Keratinocyte (primary cell): ENCODE measurements around the gene SSTR4. TPM values are rescaled to one million over a fixed set of nuclear protein-coding genes. Genes with fewer than 3 reads are reported as not detected.

ENCODE experiments used
- DNase-seq: peaks from one replicate; pipeline ENCODE4 v3.0.0-alpha.2; 2011; ENCODE audit warnings: low read depth, missing footprints, low spot score
- FAIRE-seq: peaks from 2 replicates; lab custom pipeline; 2011; peaks lifted over from hg19 to GRCh38; lab: Jason Lieb, UNC
- H2AFZ ChIP-seq: 2 replicates; pipeline ENCODE4 v1.6.0; 2012; ENCODE audit warnings: low read length, control low read depth, inconsistent platforms; ENCODE audit not compliant: control insufficient read depth
- H3K27ac ChIP-seq: 2 replicates; pipeline ENCODE4 v1.5.1; 2011; ENCODE audit warnings: low read length; ENCODE audit not compliant: control insufficient read depth, insufficient read depth
- H3K27me3 ChIP-seq: 3 replicates; pipeline ENCODE4 v1.6.0; 2011; ENCODE audit warnings: low read length; ENCODE audit not compliant: control insufficient read depth, insufficient read depth; ENCODE audit errors: extremely low read depth
- H3K36me3 ChIP-seq, 2 experiments: 2 replicates in 1 of 2; 3 replicates in 1 of 2; pipeline ENCODE4 v1.5.1; 2011; ENCODE audit warnings: low read length in 2 of 2, mild to moderate bottlenecking in 1 of 2; ENCODE audit not compliant: control insufficient read depth in 2 of 2, insufficient read depth in 2 of 2; ENCODE audit errors: extremely low read depth in 1 of 2
- H3K4me1 ChIP-seq: 3 replicates; pipeline ENCODE4 v1.5.1; 2011; ENCODE audit warnings: low read length; ENCODE audit not compliant: control insufficient read depth, insufficient read depth; ENCODE audit errors: extremely low read depth
- H3K4me2 ChIP-seq: 3 replicates; pipeline ENCODE4 v1.6.0; 2011; ENCODE audit warnings: low read depth, low read length; ENCODE audit not compliant: control insufficient read depth, insufficient read depth; ENCODE audit errors: extremely low read depth
- H3K4me3 ChIP-seq, 3 experiments: fragments of 200-600 bp in 1 of 3; sonication (generic) in 1 of 3; 2 replicates in 2 of 3; 3 replicates in 1 of 3; pipeline ENCODE4 v1.5.1; 2011 to 2016; ENCODE audit warnings: low read length in 3 of 3, mild to moderate bottlenecking in 3 of 3, control low read depth in 2 of 3, inconsistent platforms in 1 of 3, low read depth in 1 of 3, mixed read lengths in 1 of 3, mixed run types in 1 of 3, moderate library complexity in 1 of 3; ENCODE audit not compliant: control insufficient read depth in 2 of 3, insufficient read depth in 2 of 3; ENCODE audit errors: extremely low read depth in 1 of 3
- H3K79me2 ChIP-seq: 2 replicates; pipeline ENCODE4 v1.6.0; 2012; ENCODE audit warnings: low read length; ENCODE audit not compliant: control insufficient read depth, insufficient read depth
- H3K9ac ChIP-seq: 3 replicates; pipeline ENCODE4 v1.6.0; 2011; ENCODE audit warnings: low read length; ENCODE audit not compliant: control insufficient read depth, insufficient read depth; ENCODE audit errors: extremely low read depth
- H3K9me1 ChIP-seq: 3 replicates; pipeline ENCODE4 v1.6.0; 2011; ENCODE audit warnings: low read length; ENCODE audit not compliant: control insufficient read depth, insufficient read depth; ENCODE audit errors: extremely low read depth
- H3K9me3 ChIP-seq: 2 replicates; pipeline ENCODE4 v1.5.1; 2012; ENCODE audit warnings: low read depth, low read length; ENCODE audit not compliant: control insufficient read depth
- H4K20me1 ChIP-seq: 3 replicates; pipeline ENCODE4 v1.6.0; 2011; ENCODE audit warnings: low read length; ENCODE audit not compliant: control insufficient read depth, insufficient read depth; ENCODE audit errors: extremely low read depth
- CTCF ChIP-seq, 3 experiments: IDR thresholded peaks in 1 of 3; conservative IDR thresholded peaks in 1 of 3; optimal IDR thresholded peaks in 1 of 3; 2 replicates in 2 of 3; 3 replicates in 1 of 3; pipeline versions ENCODE3 to v1.5.1; 2011; ENCODE audit warnings: low read length in 3 of 3, mild to moderate bottlenecking in 3 of 3, moderate library complexity in 2 of 3, control low read depth in 1 of 3, inconsistent platforms in 1 of 3; ENCODE audit not compliant: insufficient read depth in 2 of 3; ENCODE audit errors: extremely low read depth in 1 of 3
- EZH2 ChIP-seq: IDR thresholded peaks from one replicate; pipeline ENCODE4 v1.6.1; 2012; ENCODE audit warnings: inconsistent platforms, mild to moderate bottlenecking, low read length, moderate library complexity
- dilution Hi-C: fragments of 300-500 bp; cut with MboI; formaldehyde crosslinking; loops from one replicate; pipeline ENCODE4 v1.7.0; 2020; ENCODE audit warnings: low sequenced_read_pairs; ENCODE audit not compliant: extremely low pct_ligation_motif_present
- polyA plus RNA-seq, 5 experiments: library from polyadenylated mRNA; depleted of rRNA in 3 of 5; stranded (reverse) in 3 of 5; stranded (forward) in 1 of 5; unstranded in 1 of 5; fragments of >200 nt; gene quantifications; 1 replicate in 1 of 5; 2 replicates in 3 of 5; 3 replicates in 1 of 5; pipeline versions ENCODE4 v1.2.1 to v1.2.3, GENCODE V29; 2011 to 2012; ENCODE audit warnings: missing spikeins in 2 of 5, low read depth in 1 of 5, low replicate concordance in 1 of 5

SSTR4 gene
- polyA plus RNA-seq, 1 donor (not counting 4 experiments of a cell fraction or from before 2014, with no cell fraction given): not detected

DNA sequence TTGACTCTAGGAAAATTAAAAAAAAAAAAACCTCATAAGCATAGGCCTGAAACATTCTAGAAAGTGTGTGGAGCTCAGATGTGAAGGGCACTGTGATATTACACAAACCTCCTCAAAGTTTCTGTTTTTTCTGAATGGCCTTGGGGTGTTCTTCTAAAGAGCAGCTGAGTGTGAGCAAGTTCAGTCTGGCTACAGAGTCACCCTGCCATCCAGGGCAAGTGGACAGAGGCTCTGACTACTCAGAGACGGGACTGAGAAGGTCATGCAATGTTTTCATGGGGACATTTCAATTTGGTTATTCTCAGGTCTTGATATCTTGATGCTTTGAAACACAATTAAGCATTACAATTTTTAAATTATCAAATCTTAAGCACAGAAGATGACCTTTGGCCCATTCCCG is 36.6 kb upstream of the SSTR4 start:
- DNase-seq (no peak), FAIRE-seq (no peak)

GRCh38 chr20:22999756-23000155 is 35.4 kb upstream of the SSTR4 start:
- H3K79me2 ChIP-seq: no peaks in the 10 kb centered on the region
- no peaks in the 10 kb centered on the region for H3K27me3 ChIP-seq
- no peaks in the 10 kb centered on the region for H4K20me1 ChIP-seq
- no peaks in the 10 kb centered on the region for H3K9me3 ChIP-seq
- DNase-seq (no peak), FAIRE-seq (no peak)
- no peak overlapping the region for H3K27ac ChIP-seq
- H3K4me1 ChIP-seq: no peaks in the 10 kb centered on the region
- TF ChIP-seq EZH2 (no peak), CTCF (optimal IDR thresholded peaks at IDR 0.05 in 1 of 3, IDR thresholded peaks at IDR 0.05 in 1 of 3, conservative IDR thresholded peaks at IDR 0.05 in 1 of 3; ENCODE audit: extremely low read depth in 1 of 3, insufficient read depth in 2 of 3, low read length in 3 of 3) (no peak)
- no peak overlapping the region for H3K4me3 ChIP-seq
- no peak overlapping the region for H3K9ac ChIP-seq
- H2AFZ ChIP-seq: no peak overlapping the region
- no peaks in the 10 kb centered on the region for H3K36me3 ChIP-seq
- dilution Hi-C loops: no loop called here
- H3K9me1 ChIP-seq: no peaks in the 10 kb centered on the region
- no peak overlapping the region for H3K4me2 ChIP-seq

More for the DNA sequence above, 36.6 kb upstream of the SSTR4 start:
- Histone ChIP-seq H3K4me1 (no peaks in the 10 kb centered on the region), H3K9me1 (no peaks in the 10 kb centered on the region), H2AFZ (no peak overlapping the region), H3K4me2 (no peak overlapping the region), H3K9ac (no peak overlapping the region), H3K79me2 (no peaks in the 10 kb centered on the region), H3K36me3 (no peaks in the 10 kb centered on the region), H3K27ac (no peak overlapping the region), H3K27me3 (no peaks in the 10 kb centered on the region), H3K4me3 (no peak overlapping the region), H4K20me1 (no peaks in the 10 kb centered on the region), H3K9me3 (no peaks in the 10 kb centered on the region)
- dilution Hi-C loops: no loop called here
- TF ChIP-seq CTCF (optimal IDR thresholded peaks at IDR 0.05 in 1 of 3, IDR thresholded peaks at IDR 0.05 in 1 of 3, conservative IDR thresholded peaks at IDR 0.05 in 1 of 3; ENCODE audit: extremely low read depth in 1 of 3, insufficient read depth in 2 of 3, low read length in 3 of 3): no peak
